ENCODE measurements around the gene CAMK2N2.

Gene CAMK2N2

DNA sequence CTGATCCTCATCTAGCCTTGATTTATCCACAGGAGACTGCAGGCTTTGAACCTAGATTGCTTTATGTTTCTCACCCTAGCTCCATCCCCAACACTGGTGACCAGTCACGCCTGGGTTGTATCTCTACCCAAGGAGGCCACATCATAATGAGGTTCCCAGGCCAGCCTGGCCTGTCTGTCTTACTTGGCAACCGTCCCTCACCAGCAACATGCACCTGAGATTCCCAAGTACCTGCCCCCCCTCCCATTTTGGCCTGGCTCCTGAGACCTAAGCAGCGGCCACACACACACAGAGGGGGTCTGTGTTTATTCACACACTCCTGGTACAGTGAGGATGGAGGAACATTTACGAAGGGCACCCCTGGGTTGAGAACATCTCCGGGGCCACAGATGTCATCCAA lies 2.4 kb downstream of the CAMK2N2 start:
- no peak overlapping the region for H3K4me3 ChIP-seq (ENCODE audit: low read depth, low read length)
- TF ChIP-seq POLR2A (IDR thresholded peaks at IDR 0.05; ENCODE audit: extremely low read depth, insufficient read length) (no peak), MYC (IDR thresholded peaks at IDR 0.05; ENCODE audit: low read depth, low read length) (no peak)
- TF ChIP-seq, protein P1, sequence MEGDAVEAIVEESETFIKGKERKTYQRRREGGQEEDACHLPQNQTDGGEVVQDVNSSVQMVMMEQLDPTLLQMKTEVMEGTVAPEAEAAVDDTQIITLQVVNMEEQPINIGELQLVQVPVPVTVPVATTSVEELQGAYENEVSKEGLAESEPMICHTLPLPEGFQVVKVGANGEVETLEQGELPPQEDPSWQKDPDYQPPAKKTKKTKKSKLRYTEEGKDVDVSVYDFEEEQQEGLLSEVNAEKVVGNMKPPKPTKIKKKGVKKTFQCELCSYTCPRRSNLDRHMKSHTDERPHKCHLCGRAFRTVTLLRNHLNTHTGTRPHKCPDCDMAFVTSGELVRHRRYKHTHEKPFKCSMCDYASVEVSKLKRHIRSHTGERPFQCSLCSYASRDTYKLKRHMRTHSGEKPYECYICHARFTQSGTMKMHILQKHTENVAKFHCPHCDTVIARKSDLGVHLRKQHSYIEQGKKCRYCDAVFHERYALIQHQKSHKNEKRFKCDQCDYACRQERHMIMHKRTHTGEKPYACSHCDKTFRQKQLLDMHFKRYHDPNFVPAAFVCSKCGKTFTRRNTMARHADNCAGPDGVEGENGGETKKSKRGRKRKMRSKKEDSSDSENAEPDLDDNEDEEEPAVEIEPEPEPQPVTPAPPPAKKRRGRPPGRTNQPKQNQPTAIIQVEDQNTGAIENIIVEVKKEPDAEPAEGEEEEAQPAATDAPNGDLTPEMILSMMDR (IDR thresholded peaks at IDR 0.05; ENCODE audit: low read depth, low read length) = no peak
- TF ChIP-seq, protein P2, sequence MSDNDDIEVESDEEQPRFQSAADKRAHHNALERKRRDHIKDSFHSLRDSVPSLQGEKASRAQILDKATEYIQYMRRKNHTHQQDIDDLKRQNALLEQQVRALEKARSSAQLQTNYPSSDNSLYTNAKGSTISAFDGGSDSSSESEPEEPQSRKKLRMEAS (IDR thresholded peaks at IDR 0.05; ENCODE audit: low read depth, low read length) = no peak
- DNase-seq (ENCODE audit: low read depth) = no peak

DNA sequence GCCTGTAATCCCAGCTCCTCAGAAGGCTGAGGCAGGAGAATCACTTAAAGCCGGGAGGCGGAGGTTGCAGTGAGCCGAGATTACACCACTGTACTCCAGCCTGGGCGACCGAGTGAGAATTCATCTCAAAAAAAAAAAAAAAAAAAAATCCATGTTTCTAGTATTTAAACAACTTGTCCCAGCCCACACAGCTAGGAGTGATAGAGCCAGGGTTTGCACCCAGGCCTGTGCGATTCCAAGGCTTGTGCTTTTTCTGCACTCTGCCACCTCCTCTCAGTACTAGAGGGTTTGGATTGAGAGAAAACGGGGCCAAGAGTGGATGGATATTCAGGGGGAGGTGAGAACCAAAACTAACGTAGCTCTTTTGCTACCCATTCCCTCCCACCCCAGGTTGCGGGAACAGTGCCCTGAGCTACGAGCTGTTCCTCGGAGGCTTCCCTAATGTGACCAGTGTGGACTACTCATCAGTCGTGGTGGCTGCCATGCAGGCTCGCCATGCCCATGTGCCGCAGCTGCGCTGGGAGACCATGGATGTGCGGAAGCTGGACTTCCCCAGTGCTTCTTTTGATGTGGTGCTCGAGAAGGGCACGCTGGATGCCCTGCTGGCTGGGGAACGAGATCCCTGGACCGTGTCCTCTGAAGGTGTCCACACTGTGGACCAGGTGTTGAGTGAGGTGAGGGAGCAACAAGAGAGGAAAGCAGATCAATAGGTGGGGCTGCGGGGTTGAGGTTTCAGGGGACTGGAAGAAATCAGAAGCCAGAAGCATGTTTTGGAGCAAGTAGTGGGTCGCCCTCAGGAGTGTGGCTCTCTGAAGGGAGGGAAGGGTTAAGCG lies 4.1 kb downstream of the CAMK2N2 start:
- TF ChIP-seq, protein P2 (IDR thresholded peaks at IDR 0.05; ENCODE audit: low read depth, low read length) = no peak
- TF ChIP-seq, protein P1 (IDR thresholded peaks at IDR 0.05; ENCODE audit: low read depth, low read length) = no peak
- TF ChIP-seq POLR2A (IDR thresholded peaks at IDR 0.05; ENCODE audit: extremely low read depth, insufficient read length) = no peak
- TF ChIP-seq MYC (IDR thresholded peaks at IDR 0.05; ENCODE audit: low read depth, low read length) = no peak
- H3K4me3 ChIP-seq (ENCODE audit: low read depth, low read length) = no peak overlapping the region
- no peak for DNase-seq (ENCODE audit: low read depth)

DNA sequence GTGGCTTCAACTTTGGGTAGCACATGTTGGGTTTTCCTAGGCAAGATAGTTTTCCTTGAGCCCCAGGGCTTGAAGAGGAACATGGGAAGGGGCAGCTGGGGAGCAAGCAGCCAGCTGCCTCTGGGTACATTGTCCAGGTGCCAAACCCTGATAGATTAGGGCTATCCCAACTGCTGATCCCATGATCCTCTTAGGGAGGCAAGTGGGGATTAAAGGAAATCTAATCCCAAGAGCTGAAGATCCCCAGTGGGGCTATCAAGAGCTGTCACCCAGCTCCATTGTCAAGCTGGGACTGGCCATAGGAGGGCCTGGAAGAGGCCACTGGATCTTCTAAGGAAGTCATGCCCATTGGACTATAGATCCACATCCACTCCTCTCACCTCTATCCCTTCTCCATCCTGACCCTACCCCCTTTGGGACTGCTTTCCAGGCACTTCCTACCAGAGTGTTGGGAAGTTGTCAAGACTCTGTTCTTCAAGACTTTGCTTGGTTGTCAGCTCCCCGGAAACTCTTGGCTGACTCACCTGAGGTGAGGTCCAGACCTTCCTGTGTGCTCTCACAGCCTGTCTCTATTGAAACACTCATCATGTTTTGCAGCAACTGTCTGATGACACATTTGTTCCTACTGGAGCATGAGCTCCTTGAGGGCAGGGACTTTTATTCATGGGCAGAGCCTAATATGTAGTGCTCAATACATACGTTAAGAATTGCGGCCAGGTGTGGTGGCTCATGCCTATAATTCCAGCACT lies 5.9 kb downstream of the CAMK2N2 start:
- H3K4me3 ChIP-seq (ENCODE audit: low read depth, low read length) = no peak overlapping the region
- DNase-seq (ENCODE audit: low read depth) = no peak
- TF ChIP-seq, protein P2 (IDR thresholded peaks at IDR 0.05; ENCODE audit: low read depth, low read length) = no peak
- TF ChIP-seq MYC (IDR thresholded peaks at IDR 0.05; ENCODE audit: low read depth, low read length) = no peak
- TF ChIP-seq, protein P1 (IDR thresholded peaks at IDR 0.05; ENCODE audit: low read depth, low read length) = no peak
- TF ChIP-seq POLR2A (IDR thresholded peaks at IDR 0.05; ENCODE audit: extremely low read depth, insufficient read length) = no peak

DNA sequence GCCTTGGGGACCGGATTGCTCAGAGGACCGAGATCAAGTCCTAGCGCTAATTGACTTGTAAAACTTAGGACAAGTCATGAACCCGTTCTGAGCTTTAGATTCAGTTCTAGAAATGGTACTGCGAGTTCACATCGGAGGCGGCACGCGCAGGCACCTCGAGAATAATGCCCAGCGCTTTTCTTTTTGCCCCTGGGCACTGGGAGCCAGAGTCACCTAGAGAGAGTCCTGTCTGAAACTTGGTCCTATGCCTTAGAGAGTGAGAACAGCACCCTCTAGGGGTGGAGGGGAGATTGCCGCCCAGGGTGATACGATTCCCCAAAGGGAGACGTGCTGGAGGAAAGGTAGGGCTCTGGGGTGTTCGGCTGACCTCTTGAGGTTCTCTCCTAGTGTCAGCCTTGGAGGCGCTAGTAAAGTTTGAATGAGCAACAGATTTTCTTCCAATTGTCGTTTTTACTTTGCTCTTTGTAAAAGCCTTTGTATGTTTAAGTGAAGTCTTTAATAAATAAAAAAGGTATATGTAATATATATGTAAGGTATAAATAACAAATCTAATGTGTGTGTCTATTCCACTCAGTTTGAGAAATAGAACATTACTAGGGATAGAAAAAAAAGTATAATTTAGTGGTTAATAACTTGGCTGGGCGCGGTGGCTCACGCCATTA lies 11.1 kb downstream of the CAMK2N2 start:
- TF ChIP-seq MYC (IDR thresholded peaks at IDR 0.05; ENCODE audit: low read depth, low read length) = no peak
- TF ChIP-seq, protein P1 (IDR thresholded peaks at IDR 0.05; ENCODE audit: low read depth, low read length) = peak; percentile 93
- H3K4me3 ChIP-seq (ENCODE audit: low read depth, low read length) = peak overlapping the region; percentile 83
- peak; percentile 93 for DNase-seq (ENCODE audit: low read depth)

DNA sequence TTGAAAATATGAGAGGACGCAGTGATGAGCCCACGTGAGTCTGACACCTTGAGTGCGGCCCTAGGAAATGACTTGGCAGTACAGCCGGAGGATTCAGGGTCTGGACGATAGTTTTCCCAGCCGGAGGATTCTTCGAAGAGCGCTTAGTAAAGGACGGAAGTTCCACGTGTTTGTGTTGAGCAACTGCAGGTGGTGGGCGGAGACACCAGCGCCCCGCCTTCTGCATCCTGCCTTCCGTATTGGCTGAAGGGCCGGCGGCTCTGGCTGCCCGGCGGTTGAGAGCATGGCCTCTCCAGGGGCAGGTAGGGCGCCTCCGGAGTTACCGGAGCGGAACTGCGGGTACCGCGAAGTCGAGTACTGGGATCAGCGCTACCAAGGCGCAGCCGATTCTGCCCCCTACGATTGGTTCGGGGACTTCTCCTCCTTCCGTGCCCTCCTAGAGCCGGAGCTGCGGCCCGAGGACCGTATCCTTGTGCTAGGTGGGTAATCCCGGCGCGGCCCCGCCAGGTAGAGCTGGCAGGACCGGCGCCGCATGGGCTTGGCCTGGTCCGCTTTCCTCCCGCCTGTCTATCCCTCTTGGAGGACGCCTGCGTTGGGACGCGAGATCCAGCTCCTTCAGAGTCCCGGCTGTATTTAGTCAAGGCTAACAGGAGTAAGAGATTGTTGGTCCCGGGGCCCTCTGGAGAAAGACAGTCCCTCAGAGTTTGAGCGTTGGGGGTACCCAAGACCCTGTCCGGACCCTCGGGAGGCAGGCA lies 11.8 kb downstream of the CAMK2N2 start, which contains the start of gene EEF1AKMT4:
EEF1AKMT4 (plus strand) TSS at position 261 of the 755 bp plus-strand sequence; CDS start at position 284, 23 bp downstream.
- peak; percentile 99 for DNase-seq (ENCODE audit: low read depth)
- peak within 1 kb of the TSS; percentile 83 for H3K4me3 ChIP-seq (ENCODE audit: low read depth, low read length)
- peak; percentile 64 for TF ChIP-seq POLR2A (IDR thresholded peaks at IDR 0.05; ENCODE audit: extremely low read depth, insufficient read length)
- TF ChIP-seq, protein P2 (IDR thresholded peaks at IDR 0.05; ENCODE audit: low read depth, low read length) = peak; percentile 100
- TF ChIP-seq, protein P1 (IDR thresholded peaks at IDR 0.05; ENCODE audit: low read depth, low read length) = peak; percentile 61
- TF ChIP-seq MYC (IDR thresholded peaks at IDR 0.05; ENCODE audit: low read depth, low read length) = peak; percentile 100

Measured in NB4 (cell line).